ENCODE data around the gene FLRT1. TPM values are rescaled to one million over a fixed set of nuclear protein-coding genes. Genes with fewer than 3 reads are reported as not detected.

The FLRT1 gene
- total and polyA plus RNA-seq, 2 donors (not counting 1 experiment from before 2014, with no cell fraction given) = 0.02 to 0.17 TPM

- H3K4me1 ChIP-seq (ENCODE audit: control insufficient read depth, extremely low read depth, insufficient read depth, low read length) = no peaks in the 10 kb centered on the region
- H4K20me1 ChIP-seq (ENCODE audit: control insufficient read depth, extremely low read depth, insufficient read depth, low read length) = no peaks in the 10 kb centered on the region
- H2AFZ ChIP-seq (ENCODE audit: low read length) = no peak overlapping the region
- no peak for DNase-seq (ENCODE audit: low read depth in 2 of 2)
- no peaks in the 10 kb centered on the region for H3K79me2 ChIP-seq (ENCODE audit: control insufficient read depth, insufficient read depth, low read length)
- H3K27ac ChIP-seq (ENCODE audit: insufficient read depth, low read length) = no peak overlapping the region
- no peak overlapping the region for H3K4me2 ChIP-seq (ENCODE audit: extremely low read depth, insufficient read depth, low read length)
- no peaks in the 10 kb centered on the region for H3K36me3 ChIP-seq (ENCODE audit: control insufficient read depth, insufficient read depth, low read length)
- no peak for TF ChIP-seq EZH2 (IDR thresholded peaks at IDR 0.05; ENCODE audit: low read length, missing control alignments)
- TF ChIP-seq CTCF (conservative IDR thresholded peaks at IDR 0.05 in 1 of 2, IDR thresholded peaks at IDR 0.05 in 1 of 2; ENCODE audit: low read depth in 1 of 2, low read length in 2 of 2) = no peak
- no peak overlapping the region for H3K9ac ChIP-seq (ENCODE audit: insufficient read depth, low read length)
- H3K4me3 ChIP-seq (replicated peaks in 1 of 4; ENCODE audit: control extremely low read depth in 1 of 4, insufficient read depth in 1 of 4, low read depth in 3 of 4, low read length in 4 of 4) = no peak overlapping the region
- H3K9me3 ChIP-seq (ENCODE audit: control insufficient read depth, insufficient read depth, low read depth, low read length) = no peaks in the 10 kb centered on the region
- peaks cover 4% of the 10 kb centered on the region for H3K27me3 ChIP-seq (ENCODE audit: control insufficient read depth, insufficient read depth, low read length)
Measured at GRCh38 chr11:64081745-64082442, 46.2 kb downstream of the FLRT1 start.

GRCh38 chr11:64083398-64084080 lies 47.8 kb downstream of the FLRT1 start:
- no peak for TF ChIP-seq EZH2 (IDR thresholded peaks at IDR 0.05; ENCODE audit: low read length, missing control alignments)
- TF ChIP-seq CTCF (conservative IDR thresholded peaks at IDR 0.05 in 1 of 2, IDR thresholded peaks at IDR 0.05 in 1 of 2; ENCODE audit: low read depth in 1 of 2, low read length in 2 of 2) = no peak
- Histone ChIP-seq H3K4me2 (ENCODE audit: extremely low read depth, insufficient read depth, low read length) (no peak overlapping the region), H2AFZ (ENCODE audit: low read length) (no peak overlapping the region), H3K27ac (ENCODE audit: insufficient read depth, low read length) (no peak overlapping the region), H4K20me1 (ENCODE audit: control insufficient read depth, extremely low read depth, insufficient read depth, low read length) (no peaks in the 10 kb centered on the region), H3K9ac (ENCODE audit: insufficient read depth, low read length) (no peak overlapping the region), H3K36me3 (ENCODE audit: control insufficient read depth, insufficient read depth, low read length) (no peaks in the 10 kb centered on the region), H3K79me2 (ENCODE audit: control insufficient read depth, insufficient read depth, low read length) (no peaks in the 10 kb centered on the region), H3K4me3 (replicated peaks in 1 of 4; ENCODE audit: control extremely low read depth in 1 of 4, insufficient read depth in 1 of 4, low read depth in 3 of 4, low read length in 4 of 4) (no peak overlapping the region), H3K4me1 (ENCODE audit: control insufficient read depth, extremely low read depth, insufficient read depth, low read length) (no peaks in the 10 kb centered on the region), H3K27me3 (ENCODE audit: control insufficient read depth, insufficient read depth, low read length) (peaks cover 4% of the 10 kb centered on the region), H3K9me3 (ENCODE audit: control insufficient read depth, insufficient read depth, low read depth, low read length) (no peaks in the 10 kb centered on the region)
- DNase-seq (ENCODE audit: low read depth in 2 of 2) = no peak

GRCh38 chr11:64084146-64084950 lies 48.6 kb downstream of the FLRT1 start:
- H3K36me3 ChIP-seq (ENCODE audit: control insufficient read depth, insufficient read depth, low read length) = no peaks in the 10 kb centered on the region
- no peak overlapping the region for H2AFZ ChIP-seq (ENCODE audit: low read length)
- no peaks in the 10 kb centered on the region for H4K20me1 ChIP-seq (ENCODE audit: control insufficient read depth, extremely low read depth, insufficient read depth, low read length)
- H3K27ac ChIP-seq (ENCODE audit: insufficient read depth, low read length) = no peak overlapping the region
- no peaks in the 10 kb centered on the region for H3K4me1 ChIP-seq (ENCODE audit: control insufficient read depth, extremely low read depth, insufficient read depth, low read length)
- H3K79me2 ChIP-seq (ENCODE audit: control insufficient read depth, insufficient read depth, low read length) = no peaks in the 10 kb centered on the region
- peaks cover 4% of the 10 kb centered on the region for H3K27me3 ChIP-seq (ENCODE audit: control insufficient read depth, insufficient read depth, low read length)
- TF ChIP-seq EZH2 (IDR thresholded peaks at IDR 0.05; ENCODE audit: low read length, missing control alignments) (no peak), CTCF (conservative IDR thresholded peaks at IDR 0.05 in 1 of 2, IDR thresholded peaks at IDR 0.05 in 1 of 2; ENCODE audit: low read depth in 1 of 2, low read length in 2 of 2) (no peak)
- no peak for DNase-seq (ENCODE audit: low read depth in 2 of 2)
- no peak overlapping the region for H3K9ac ChIP-seq (ENCODE audit: insufficient read depth, low read length)
- H3K4me2 ChIP-seq (ENCODE audit: extremely low read depth, insufficient read depth, low read length) = no peak overlapping the region
- no peak overlapping the region for H3K4me3 ChIP-seq (replicated peaks in 1 of 4; ENCODE audit: control extremely low read depth in 1 of 4, insufficient read depth in 1 of 4, low read depth in 3 of 4, low read length in 4 of 4)
- no peaks in the 10 kb centered on the region for H3K9me3 ChIP-seq (ENCODE audit: control insufficient read depth, insufficient read depth, low read depth, low read length)

Data from fibroblast of lung (primary cell).